ENCODE results near the gene FAM110D. TPM values are rescaled to one million over a fixed set of nuclear protein-coding genes. Genes with fewer than 3 reads are reported as not detected.

FAM110D gene
- total RNA-seq, 1 donor from 2014 or later: not detected

- Mint-ChIP-seq H3K36me3 (ENCODE audit: unreplicated experiment) (no peaks in the 10 kb centered on the region), H3K4me1 (ENCODE audit: unreplicated experiment) (no peaks in the 10 kb centered on the region), H3K27ac (ENCODE audit: unreplicated experiment) (no peak overlapping the region), H3K9me3 (ENCODE audit: unreplicated experiment) (no peaks in the 10 kb centered on the region), H3K4me3 (ENCODE audit: unreplicated experiment) (no peak overlapping the region), H3K27me3 (ENCODE audit: unreplicated experiment) (no peaks in the 10 kb centered on the region)
- no peak for DNase-seq (ENCODE audit: extremely low spot score, unreplicated experiment)
- no peak for TF ChIP-seq CTCF (IDR thresholded peaks at IDR 0.05)
Measured at GRCh38 chr1:26184086-26184485, 25.2 kb downstream of the FAM110D start.

- Mint-ChIP-seq H3K4me3 (ENCODE audit: unreplicated experiment) (no peak overlapping the region), H3K27ac (ENCODE audit: unreplicated experiment) (no peak overlapping the region), H3K9me3 (ENCODE audit: unreplicated experiment) (no peaks in the 10 kb centered on the region), H3K36me3 (ENCODE audit: unreplicated experiment) (no peaks in the 10 kb centered on the region), H3K27me3 (ENCODE audit: unreplicated experiment) (no peaks in the 10 kb centered on the region), H3K4me1 (ENCODE audit: unreplicated experiment) (no peaks in the 10 kb centered on the region)
- TF ChIP-seq CTCF (IDR thresholded peaks at IDR 0.05): no peak
- DNase-seq (ENCODE audit: extremely low spot score, unreplicated experiment): no peak
Measured at GRCh38 chr1:26184883-26185282, 26.0 kb downstream of the FAM110D start.

GRCh38 chr1:26187882-26188281 lies 29.0 kb downstream of the FAM110D start:
- no peak for DNase-seq (ENCODE audit: extremely low spot score, unreplicated experiment)
- Mint-ChIP-seq H3K4me1 (ENCODE audit: unreplicated experiment) (no peaks in the 10 kb centered on the region), H3K4me3 (ENCODE audit: unreplicated experiment) (no peak overlapping the region), H3K27ac (ENCODE audit: unreplicated experiment) (no peak overlapping the region), H3K9me3 (ENCODE audit: unreplicated experiment) (no peaks in the 10 kb centered on the region), H3K27me3 (ENCODE audit: unreplicated experiment) (peaks cover 2% of the 10 kb centered on the region), H3K36me3 (ENCODE audit: unreplicated experiment) (no peaks in the 10 kb centered on the region)
- TF ChIP-seq CTCF (IDR thresholded peaks at IDR 0.05): no peak

- Mint-ChIP-seq H3K4me3 (ENCODE audit: unreplicated experiment) (no peak overlapping the region), H3K9me3 (ENCODE audit: unreplicated experiment) (no peaks in the 10 kb centered on the region), H3K36me3 (ENCODE audit: unreplicated experiment) (no peaks in the 10 kb centered on the region), H3K27ac (ENCODE audit: unreplicated experiment) (no peak overlapping the region), H3K27me3 (ENCODE audit: unreplicated experiment) (peaks cover 4% of the 10 kb centered on the region), H3K4me1 (ENCODE audit: unreplicated experiment) (no peaks in the 10 kb centered on the region)
- TF ChIP-seq CTCF (IDR thresholded peaks at IDR 0.05): no peak
- DNase-seq (ENCODE audit: extremely low spot score, unreplicated experiment): no peak
Measured at GRCh38 chr1:26188477-26188876, 29.6 kb downstream of the FAM110D start.

- no peak for TF ChIP-seq CTCF (IDR thresholded peaks at IDR 0.05)
- Mint-ChIP-seq H3K4me1 (ENCODE audit: unreplicated experiment) (no peaks in the 10 kb centered on the region), H3K27ac (ENCODE audit: unreplicated experiment) (no peak overlapping the region), H3K4me3 (ENCODE audit: unreplicated experiment) (no peak overlapping the region), H3K9me3 (ENCODE audit: unreplicated experiment) (no peaks in the 10 kb centered on the region), H3K36me3 (ENCODE audit: unreplicated experiment) (no peaks in the 10 kb centered on the region), H3K27me3 (ENCODE audit: unreplicated experiment) (peaks cover 12% of the 10 kb centered on the region)
- DNase-seq (ENCODE audit: extremely low spot score, unreplicated experiment): no peak
Measured at GRCh38 chr1:26189331-26189730, 30.5 kb downstream of the FAM110D start.

All from osteocyte (in vitro differentiated cells).